SK-N-MC (cell line): Measurements from ENCODE around the gene LCE7A.

Experiments
- EZH2 ChIP-seq: fragments of 200-600 bp; sonication (generic); IDR thresholded peaks from one replicate; pipeline ENCODE4 v1.6.1; 2017; ENCODE audit warnings: antibody characterized with exemption
- FOXP2 ChIP-seq: optimal IDR thresholded peaks from 2 replicates; pipeline ENCODE3; 2011; ENCODE audit warnings: mild to moderate bottlenecking, moderate library complexity; ENCODE audit not compliant: insufficient read depth; ENCODE audit errors: extremely low read length, control extremely low read depth
- POLR2AphosphoS5 ChIP-seq: IDR thresholded peaks from 2 replicates; pipeline ENCODE4 v1.6.1; 2012; ENCODE audit warnings: mild to moderate bottlenecking, low read depth, low read length, borderline replicate concordance

GRCh38 chr1:152904688-152905440 is 45.1 kb downstream of the LCE7A start:
- TF ChIP-seq EZH2 = no peak
- TF ChIP-seq POLR2AphosphoS5 = no peak
- no peak for TF ChIP-seq FOXP2
